ENCODE results near the gene EIF4A3.
"Not testable (repeated sequence)": the region's sequence is repeated elsewhere in the genome, so short reads cannot be mapped to it uniquely, and the experiment has no call there.

The EIF4A3 gene

DNA sequence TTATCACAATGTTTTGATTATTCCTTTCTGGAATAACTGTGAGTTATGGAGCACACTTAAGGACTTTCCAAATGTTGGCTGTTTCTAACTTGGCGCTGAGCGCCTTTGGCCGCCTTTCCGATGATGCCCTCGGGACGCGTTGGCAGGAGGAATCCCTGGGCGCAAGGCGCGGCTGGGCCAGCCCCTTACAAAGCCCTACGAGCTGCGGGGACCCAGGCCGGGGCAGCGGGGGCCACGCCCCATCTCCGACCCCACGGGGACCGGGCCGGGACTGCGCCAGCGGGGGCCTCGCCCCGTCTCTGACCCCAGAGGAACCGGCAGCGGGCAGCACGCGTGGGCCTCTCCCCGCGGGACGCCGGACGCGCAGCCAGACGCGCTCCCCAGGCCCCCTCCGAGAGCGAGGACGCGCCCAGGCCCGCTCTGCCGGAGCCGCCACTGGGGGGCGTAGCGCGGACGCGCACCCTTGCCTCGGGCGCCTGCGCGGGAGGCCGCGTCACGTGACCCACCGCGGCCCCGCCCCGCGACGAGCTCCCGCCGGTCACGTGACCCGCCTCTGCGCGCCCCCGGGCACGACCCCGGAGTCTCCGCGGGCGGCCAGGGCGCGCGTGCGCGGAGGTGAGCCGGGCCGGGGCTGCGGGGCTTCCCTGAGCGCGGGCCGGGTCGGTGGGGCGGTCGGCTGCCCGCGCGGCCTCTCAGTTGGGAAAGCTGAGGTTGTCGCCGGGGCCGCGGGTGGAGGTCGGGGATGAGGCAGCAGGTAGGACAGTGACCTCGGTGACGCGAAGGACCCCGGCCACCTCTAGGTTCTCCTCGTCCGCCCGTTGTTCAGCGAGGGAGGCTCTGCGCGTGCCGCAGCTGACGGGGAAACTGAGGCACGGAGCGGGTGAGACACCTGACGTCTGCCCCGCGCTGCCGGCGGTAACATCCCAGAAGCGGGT lies 45.6 kb downstream of the EIF4A3 start, which contains the start of gene GAA:
TSS of gene GAA (plus strand) at position 571 of the 935 bp plus-strand sequence. CDS start 3,006 bp downstream, outside the sequence.
- DNase-seq (ENCODE audit: low read depth in 2 of 2, low spot score in 1 of 2): peak; percentile 62 to 81

DNA sequence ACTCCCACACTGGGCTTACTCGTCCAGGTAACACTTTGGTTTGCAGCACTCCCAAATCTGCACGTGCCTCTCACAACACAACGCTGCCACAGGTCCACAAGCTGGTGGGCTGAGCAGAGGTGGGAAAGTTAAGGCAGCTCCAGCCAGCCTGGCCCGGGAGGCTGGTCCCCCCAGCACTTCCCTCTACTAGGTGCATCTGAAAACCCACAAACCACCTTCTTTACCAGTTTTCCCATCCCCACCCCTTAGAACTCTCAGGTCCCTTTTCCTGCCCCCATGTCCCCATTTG lies 46.9 kb downstream of the EIF4A3 start:
- no peak for DNase-seq (ENCODE audit: low read depth in 2 of 2, low spot score in 1 of 2)

DNA sequence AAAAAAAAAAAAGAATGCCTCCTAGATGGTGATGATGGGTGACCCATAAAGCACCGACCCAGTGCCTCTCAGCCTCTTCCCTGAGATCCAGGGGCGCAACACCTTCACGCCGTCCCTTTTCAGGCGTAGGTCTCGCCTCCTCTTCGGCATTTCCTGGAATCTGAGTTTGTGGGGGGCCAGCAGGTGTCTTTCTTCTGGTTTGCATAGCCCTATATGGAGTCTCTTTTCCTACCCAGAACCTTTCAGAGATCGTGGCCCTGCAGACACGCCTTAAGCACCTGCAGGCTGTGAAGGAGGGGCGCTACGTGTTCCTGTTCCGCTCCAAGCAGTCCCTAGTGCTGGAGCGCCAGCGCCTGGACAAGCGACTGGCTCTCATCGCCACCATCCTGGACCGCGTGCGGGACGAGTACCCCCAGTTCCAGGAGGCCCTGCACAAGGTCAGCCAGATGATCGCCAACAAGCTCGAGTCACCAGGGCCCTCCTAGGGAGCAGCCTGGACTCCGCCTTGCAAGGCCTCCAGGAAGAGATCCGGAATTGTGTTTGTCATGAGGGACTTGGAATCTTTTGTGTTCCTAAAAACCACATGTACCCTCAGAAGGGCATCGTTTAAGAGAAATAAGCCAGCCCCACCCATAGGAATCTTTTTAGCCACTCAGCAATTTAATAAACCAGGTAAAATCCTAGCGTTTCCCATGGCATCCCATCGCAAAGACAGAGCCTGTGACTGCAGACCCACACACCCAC lies 47.5 kb downstream of the EIF4A3 start:
- DNase-seq (ENCODE audit: low read depth in 2 of 2, low spot score in 1 of 2): no peak

DNA sequence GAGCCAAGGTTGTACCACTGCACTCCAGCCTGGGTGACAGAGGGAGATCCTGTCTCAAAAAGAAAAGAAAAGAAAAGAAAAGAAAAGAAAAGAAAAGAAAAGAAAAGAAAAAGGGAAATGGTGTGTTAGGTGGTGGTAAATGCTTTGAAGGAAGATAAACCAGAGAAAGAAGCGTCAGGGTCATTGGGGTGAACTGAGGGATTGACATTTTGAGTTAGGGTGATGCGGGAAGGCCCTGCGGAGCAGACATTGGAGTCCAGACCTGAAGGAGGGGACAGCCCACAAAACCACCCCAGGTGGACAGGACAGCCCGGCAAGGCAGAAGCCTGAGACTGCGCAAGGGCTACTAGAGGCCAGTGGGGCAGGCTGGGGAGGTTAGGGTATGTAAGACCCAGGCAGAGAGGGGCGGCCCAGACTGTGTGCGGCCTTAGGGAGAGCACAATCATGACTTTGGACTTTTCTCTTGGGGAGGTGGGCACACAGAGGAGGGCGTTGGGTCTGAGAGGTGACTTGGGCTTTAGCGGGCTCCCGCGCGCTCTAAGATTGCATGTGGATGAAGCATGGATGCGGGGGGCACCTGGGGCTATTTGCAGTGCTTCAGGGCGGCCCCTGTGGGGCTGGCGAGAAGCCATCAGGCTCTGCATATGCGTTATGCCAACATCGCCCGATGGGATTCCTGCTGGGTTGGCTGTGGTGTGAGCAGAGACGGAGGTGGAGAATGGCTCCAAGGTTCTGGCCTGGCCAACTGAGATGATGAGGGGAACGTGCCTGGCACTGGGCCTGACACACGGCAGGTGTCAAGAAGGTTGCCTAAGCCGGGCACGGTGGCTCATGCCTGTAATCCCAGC lies 48.9 kb downstream of the EIF4A3 start:
- DNase-seq (ENCODE audit: low read depth in 2 of 2, low spot score in 1 of 2): no peak

DNA sequence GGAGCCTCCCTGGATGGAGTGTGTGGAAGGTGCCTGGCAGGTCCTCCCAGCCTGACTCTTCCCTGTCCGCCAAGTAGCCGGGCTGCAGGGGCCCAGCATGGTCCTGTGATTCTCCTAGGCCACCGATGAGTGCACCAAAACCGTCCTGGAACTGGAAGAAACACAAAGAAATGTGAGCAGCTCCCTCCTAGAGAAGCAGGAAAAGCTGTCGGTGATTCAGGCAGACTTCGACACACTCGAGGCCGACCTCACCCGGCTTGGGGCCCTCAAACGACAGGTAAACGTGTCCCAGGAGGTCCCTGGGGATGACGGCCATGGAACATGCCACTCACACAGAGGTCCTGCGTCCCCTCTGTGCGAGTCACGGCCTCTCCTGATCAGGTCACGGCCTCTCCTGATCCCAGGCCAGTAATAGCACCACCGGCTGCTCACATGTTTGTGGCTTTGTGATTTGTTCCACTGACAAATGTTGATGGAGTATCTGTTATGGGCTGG lies 49.8 kb downstream of the EIF4A3 start:
- no peak for DNase-seq (ENCODE audit: low read depth in 2 of 2, low spot score in 1 of 2)

DNA sequence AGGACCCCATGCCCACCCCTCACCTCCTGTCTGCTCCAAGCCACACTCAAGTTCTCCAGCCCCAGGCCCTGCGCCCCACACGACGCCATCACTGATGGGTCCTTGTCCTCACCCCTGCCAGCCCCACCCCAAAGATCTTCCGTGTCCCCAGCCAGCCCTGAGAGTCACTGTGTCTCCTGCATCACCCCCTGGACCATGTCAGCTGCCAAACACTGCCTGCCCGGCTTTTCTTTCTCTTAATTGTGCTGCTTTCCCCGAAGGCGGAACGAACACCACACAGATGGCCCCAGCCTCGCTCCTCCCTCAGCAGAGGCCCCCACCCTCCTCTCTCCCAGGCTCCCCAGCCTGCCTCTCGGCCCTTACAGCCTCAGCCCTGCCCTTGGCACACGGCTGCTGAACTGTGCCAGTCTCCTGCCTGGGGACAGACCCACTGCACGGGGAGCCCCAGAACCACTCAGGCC lies 50.3 kb downstream of the EIF4A3 start:
- DNase-seq (ENCODE audit: low read depth in 2 of 2, low spot score in 1 of 2): no peak

DNA sequence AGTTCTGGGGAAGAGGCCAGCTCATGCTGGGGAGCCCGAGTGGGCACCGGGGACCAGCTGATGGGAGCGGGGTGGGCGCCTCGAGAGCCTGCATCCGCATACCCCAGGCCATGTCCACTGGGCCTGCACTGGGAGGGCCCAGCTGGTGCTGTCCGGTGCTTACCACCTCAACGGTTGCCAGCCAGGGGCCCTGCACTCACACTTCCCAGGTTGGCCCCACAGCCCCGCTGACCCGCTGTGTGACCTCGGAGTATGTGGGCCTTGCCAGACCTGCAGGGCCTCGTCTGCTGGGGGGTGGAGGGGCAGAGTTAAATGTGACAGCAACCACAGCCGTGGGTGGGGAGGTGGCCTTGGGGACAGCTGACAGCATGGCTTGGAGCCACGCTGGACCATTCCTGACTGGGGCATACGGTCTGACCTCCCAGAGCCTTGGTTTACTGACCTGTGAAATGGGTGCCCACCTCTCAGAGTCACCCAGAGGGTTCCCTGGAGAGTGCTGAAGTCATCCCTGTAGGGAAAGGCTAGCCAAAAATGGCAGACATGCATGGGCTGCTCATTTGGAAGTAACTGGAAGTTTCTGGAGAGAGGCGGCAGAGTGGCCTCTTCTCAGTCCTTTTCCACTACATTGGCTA lies 51.0 kb downstream of the EIF4A3 start:
- DNase-seq (ENCODE audit: low read depth in 2 of 2, low spot score in 1 of 2): no peak

DNA sequence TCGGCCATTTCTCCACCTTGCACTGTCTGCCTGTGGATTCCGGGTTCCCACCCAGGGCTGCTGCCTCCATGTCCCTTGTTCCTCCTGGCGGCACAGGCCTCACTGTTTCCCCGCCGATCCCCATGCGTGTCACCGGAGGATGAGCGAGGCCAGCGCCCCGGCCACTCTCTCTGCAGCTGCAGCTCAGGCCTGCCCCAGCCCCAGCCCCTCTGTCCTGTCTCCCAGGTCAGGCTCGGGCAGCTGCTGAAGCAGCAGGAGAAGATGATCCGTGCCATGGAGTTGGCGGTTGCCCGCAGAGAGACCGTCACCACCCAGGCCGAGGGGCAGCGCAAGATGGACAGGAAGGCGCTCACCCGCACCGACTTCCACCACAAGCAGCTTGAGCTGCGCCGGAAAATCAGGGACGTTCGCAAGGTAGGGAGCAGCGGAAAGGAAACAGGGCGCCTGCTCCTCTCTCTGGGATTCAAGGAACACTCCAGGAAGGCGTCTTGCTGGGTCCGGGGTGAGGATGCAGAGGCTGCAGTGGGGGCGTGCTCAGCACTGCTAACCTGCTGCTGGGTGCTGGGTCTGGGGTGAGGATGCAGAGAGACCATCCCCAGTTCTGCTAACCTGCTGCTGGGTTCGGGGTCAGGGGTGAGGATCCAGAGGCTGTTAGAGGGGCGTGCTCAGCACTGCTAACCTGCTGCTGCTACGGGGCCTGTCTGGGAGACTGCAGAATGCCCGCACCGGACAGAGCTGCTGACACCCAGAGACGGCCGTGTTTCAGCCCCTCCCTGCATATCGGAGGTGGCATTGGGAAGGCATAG lies 51.7 kb downstream of the EIF4A3 start:
- DNase-seq (ENCODE audit: low read depth in 2 of 2, low spot score in 1 of 2): no peak

DNA sequence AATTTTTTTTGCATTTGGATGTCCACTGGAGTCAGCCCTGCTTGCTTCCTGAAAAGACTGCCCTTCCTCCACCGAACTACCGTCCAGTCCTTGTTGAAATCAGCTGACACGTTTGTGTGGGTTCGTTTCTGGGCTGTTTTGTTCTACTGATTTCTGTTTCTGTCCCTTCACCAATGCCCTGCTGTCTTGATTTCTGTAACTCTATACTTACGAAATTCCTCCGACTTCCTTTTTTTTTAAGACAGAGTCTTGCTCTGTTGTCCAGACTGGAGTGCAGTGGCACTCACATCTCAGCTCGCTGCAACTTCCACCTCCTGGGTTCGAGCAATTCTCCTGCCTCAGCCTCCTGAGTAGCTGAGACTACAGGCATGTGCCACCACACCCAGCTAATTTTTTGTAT lies 54.0 kb downstream of the EIF4A3 start:
- no peak for DNase-seq (ENCODE audit: low read depth in 2 of 2, low spot score in 1 of 2)

DNA sequence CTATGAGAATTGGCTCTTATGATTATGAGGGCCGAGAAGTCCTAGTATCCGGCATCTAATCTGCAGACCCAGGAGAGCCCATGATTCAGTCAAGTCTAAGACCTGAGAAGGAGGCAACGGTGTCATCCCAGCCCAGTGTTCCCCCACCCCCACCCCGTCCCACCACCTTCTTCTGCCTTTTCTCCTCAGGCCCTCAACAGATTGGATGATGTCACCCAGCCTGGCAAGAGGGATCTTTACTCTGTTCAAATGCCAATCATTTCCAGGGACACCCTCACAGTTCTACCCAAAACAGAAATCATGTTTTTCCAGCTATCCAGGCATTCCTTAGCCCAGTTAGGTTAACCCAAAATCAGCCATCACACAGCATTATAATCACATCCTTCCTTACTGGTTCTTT lies 55.6 kb downstream of the EIF4A3 start:
- DNase-seq (ENCODE audit: low read depth in 2 of 2, low spot score in 1 of 2): no peak

DNA sequence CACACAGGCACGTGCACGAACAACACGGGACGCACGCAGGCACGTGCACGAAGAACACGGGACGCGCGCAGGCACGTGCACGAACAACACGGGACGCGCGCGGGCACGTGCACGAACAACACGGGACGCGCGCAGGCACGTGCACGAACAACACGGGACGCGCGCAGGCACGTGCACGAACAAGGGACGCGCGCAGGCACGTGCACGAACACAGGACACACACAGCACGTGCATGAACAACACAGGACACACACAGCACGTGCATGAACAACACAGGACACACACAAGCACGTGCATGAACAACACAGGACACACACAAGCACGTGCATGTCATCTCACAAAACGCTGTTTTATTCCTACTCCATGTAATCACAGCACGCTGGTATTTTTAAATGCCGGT lies 56.8 kb downstream of the EIF4A3 start:
- not testable (repeated sequence) for DNase-seq (ENCODE audit: low read depth in 2 of 2, low spot score in 1 of 2)

DNA sequence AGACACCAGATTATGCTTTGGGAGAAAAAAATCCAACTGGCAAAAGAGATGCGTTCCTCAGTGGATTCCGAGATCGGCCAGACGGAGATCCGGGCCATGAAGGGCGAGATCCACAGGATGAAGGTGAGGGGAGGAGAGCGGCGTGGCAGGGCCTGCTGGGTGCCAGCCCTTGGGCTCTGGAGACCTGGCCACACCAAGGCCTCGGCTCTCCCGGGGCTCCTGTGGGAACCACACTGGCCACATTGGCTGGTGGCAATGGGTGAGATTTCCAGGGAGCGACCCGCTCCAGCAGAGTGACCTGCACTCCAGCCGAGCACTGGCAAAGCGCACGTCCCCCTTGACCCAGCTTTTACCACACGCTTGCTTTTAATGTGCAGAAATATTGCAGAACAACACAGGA lies 57.2 kb downstream of the EIF4A3 start:
- DNase-seq (ENCODE audit: low read depth in 2 of 2, low spot score in 1 of 2): no peak

DNA sequence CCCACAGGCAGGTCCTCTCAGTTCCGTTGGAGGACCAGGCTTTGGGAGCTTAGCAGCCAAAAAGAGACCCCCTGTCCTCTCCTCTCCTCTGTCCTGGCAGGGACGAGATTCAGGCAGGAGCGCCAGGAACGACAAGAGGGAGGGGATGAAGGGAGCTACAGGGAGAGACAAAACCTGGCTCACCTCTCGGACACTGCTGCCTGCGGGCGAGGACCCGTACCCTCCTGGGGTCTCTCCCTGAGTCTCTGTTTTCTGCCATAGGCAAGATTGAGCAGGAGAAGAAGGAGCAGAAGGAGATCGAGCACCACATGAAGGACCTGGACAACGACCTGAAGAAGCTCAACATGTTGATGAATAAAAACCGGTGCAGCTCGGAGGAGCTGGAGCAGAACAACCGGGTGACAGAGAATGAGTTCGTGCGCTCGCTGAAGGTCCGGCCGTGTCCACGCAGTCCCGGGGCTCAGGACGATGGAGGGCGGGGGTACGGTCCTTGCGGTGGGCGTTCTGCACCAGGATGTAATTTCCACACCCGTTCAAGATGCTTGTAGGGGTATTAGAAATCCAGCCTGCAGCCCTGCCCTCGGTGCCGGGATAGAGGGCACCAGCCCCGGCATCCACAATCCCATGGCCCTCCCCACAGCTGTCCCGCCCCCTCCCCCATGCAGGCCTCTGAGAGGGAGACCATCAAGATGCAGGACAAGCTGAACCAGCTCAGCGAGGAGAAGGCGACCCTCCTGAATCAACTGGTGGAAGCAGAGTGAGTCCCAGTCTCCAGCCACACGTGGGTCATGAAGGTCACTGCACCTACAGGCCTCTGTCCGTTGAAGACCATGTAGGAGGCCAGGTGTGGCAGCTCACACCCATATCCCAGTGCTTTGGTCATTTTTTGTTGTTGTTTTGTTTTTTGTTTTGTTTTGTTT lies 59.3 kb downstream of the EIF4A3 start:
- DNase-seq (ENCODE audit: low read depth in 2 of 2, low spot score in 1 of 2): no peak

DNA sequence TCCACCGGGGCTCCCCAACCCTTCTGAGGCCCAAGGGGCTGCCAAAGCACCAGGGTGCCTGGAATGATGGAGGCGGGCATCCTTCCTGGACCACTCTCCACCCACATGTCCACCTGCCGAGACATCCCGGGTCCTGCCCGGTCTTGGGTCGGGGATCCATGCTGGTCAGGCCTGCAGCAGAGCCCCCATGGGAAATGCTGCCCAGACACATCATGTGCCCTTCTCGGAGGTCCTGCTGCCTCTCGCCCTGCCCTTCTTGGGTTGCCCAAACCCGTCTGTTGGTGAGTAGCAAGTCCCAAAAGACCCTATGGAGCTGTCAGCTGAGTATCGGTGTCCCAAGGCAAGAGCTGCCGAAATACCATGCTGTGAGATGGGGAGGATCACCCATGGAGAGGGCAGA lies 60.3 kb downstream of the EIF4A3 start:
- no peak for DNase-seq (ENCODE audit: low read depth in 2 of 2, low spot score in 1 of 2)

DNA sequence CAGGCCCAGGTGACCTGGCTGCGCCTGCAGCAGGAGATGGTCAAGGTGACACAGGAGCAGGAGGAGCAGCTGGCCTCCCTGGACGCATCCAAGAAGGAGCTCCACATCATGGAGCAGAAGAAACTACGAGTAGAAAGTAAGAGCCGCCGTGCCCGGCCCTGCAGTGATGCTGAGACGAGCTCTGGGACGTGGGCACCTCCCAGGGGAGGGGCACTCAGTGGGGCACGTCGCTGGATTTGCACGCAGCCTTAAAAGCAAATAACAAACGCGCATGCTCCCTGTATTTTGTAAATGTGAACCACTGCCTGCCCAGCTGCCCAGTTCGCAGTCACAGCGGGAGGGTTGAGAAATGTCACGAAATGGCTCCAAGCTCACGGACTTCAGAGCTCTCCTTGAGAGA lies 60.8 kb downstream of the EIF4A3 start:
- DNase-seq (ENCODE audit: low read depth in 2 of 2, low spot score in 1 of 2): no peak

DNA sequence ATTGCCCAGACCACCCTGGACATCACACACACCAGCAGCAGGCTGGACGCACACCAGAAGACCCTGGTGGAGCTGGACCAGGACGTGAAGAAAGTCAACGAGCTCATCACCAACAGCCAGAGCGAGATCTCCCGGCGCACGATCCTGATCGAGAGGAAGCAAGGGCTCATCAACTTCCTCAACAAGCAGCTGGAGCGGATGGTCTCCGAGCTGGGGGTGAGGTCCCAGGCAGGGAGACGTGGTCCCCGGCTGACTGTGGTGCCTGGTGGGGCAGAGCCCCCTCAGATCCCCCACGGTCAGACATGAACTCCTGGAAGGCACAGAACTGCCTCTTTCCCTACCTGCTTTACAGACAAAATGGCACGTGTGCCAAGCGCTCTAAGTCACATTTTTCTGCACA lies 62.2 kb downstream of the EIF4A3 start:
- DNase-seq (ENCODE audit: low read depth in 2 of 2, low spot score in 1 of 2): no peak
